ENCODE results near the gene TTC39B. TPM values are rescaled to one million over a fixed set of nuclear protein-coding genes. Genes with fewer than 3 reads are reported as not detected.

TTC39B gene
- total RNA-seq, 3 donors from 2014 or later, result 6.2 to 14.8 (median 14.4) TPM

GRCh38 chr9:15150939-15151338, 156.1 kb downstream of the TTC39B start:
- Histone ChIP-seq H3K9me3 (no peaks in the 10 kb centered on the region), H3K27me3 (no peaks in the 10 kb centered on the region), H3K4me3 (no peak overlapping the region), H3K4me1 (peaks cover 0 to 7% of the 10 kb centered on the region in 2 donors), H3K36me3 (no peaks in the 10 kb centered on the region), H3K27ac (no peak overlapping the region)
- TF ChIP-seq POLR2A (IDR thresholded peaks at IDR 0.05), result no peak
- no peak for TF ChIP-seq POLR2AphosphoS5 (IDR thresholded peaks at IDR 0.05)
- no peak for TF ChIP-seq CTCF (IDR thresholded peaks at IDR 0.05)
- no peak for DNase-seq (ENCODE audit: low spot score in 2 of 2)
- intact Hi-C loops (cut with DNase I; ENCODE audit: low total_unique reads), result no loop called here

GRCh38 chr9:15149450-15149849, 157.6 kb downstream of the TTC39B start:
- intact Hi-C loops (cut with DNase I; ENCODE audit: low total_unique reads), result no loop called here
- no peaks in the 10 kb centered on the region for H3K27me3 ChIP-seq
- no peak overlapping the region for H3K27ac ChIP-seq
- TF ChIP-seq CTCF (IDR thresholded peaks at IDR 0.05) (no peak), POLR2A (IDR thresholded peaks at IDR 0.05) (no peak), POLR2AphosphoS5 (IDR thresholded peaks at IDR 0.05) (no peak)
- no peak overlapping the region for H3K4me3 ChIP-seq
- no peak for DNase-seq (ENCODE audit: low spot score in 2 of 2)
- peaks cover 0 to 2% of the 10 kb centered on the region in 2 donors for H3K4me1 ChIP-seq
- no peaks in the 10 kb centered on the region for H3K36me3 ChIP-seq
- H3K9me3 ChIP-seq, result no peaks in the 10 kb centered on the region

GRCh38 chr9:15146268-15146700, 160.7 kb downstream of the TTC39B start:
- TF ChIP-seq CTCF (IDR thresholded peaks at IDR 0.05), result no peak
- no peak for TF ChIP-seq POLR2AphosphoS5 (IDR thresholded peaks at IDR 0.05)
- no peak for TF ChIP-seq POLR2A (IDR thresholded peaks at IDR 0.05)
- Histone ChIP-seq H3K4me1 (no peaks in the 10 kb centered on the region), H3K36me3 (no peaks in the 10 kb centered on the region), H3K4me3 (no peak overlapping the region), H3K27me3 (no peaks in the 10 kb centered on the region), H3K9me3 (no peaks in the 10 kb centered on the region), H3K27ac (no peak overlapping the region)
- intact Hi-C loops (cut with DNase I; ENCODE audit: low total_unique reads), result no loop called here
- DNase-seq (ENCODE audit: low spot score in 2 of 2), result no peak

GRCh38 chr9:15144622-15145061, 162.4 kb downstream of the TTC39B start:
- intact Hi-C loops (cut with DNase I; ENCODE audit: low total_unique reads), result no loop called here
- Histone ChIP-seq H3K27me3 (no peaks in the 10 kb centered on the region), H3K27ac (no peak overlapping the region), H3K4me3 (no peak overlapping the region), H3K36me3 (no peaks in the 10 kb centered on the region), H3K9me3 (no peaks in the 10 kb centered on the region), H3K4me1 (no peaks in the 10 kb centered on the region)
- no peak for DNase-seq (ENCODE audit: low spot score in 2 of 2)
- TF ChIP-seq CTCF (IDR thresholded peaks at IDR 0.05) (no peak), POLR2AphosphoS5 (IDR thresholded peaks at IDR 0.05) (no peak), POLR2A (IDR thresholded peaks at IDR 0.05) (no peak)

GRCh38 chr9:15142878-15143534, 164.0 kb downstream of the TTC39B start:
- Histone ChIP-seq H3K27me3 (no peaks in the 10 kb centered on the region), H3K9me3 (no peaks in the 10 kb centered on the region), H3K27ac (no peak overlapping the region), H3K4me3 (no peak overlapping the region), H3K4me1 (no peaks in the 10 kb centered on the region), H3K36me3 (no peaks in the 10 kb centered on the region)
- intact Hi-C loops (cut with DNase I; ENCODE audit: low total_unique reads), result no loop called here
- TF ChIP-seq POLR2A (IDR thresholded peaks at IDR 0.05) (no peak), POLR2AphosphoS5 (IDR thresholded peaks at IDR 0.05) (no peak), CTCF (IDR thresholded peaks at IDR 0.05) (peak in 2 of 3 donors; percentile 44 to 58)
- DNase-seq (ENCODE audit: low spot score in 2 of 2), result no peak
